Transverse colon (tissue), 4 donors: Measurements from ENCODE around the gene DOCK1. TPM values are rescaled to one million over a fixed set of nuclear protein-coding genes. Genes with fewer than 3 reads are reported as not detected.
"Not testable (repeated sequence)": the region's sequence is repeated elsewhere in the genome, so short reads cannot be mapped to it uniquely, and the experiment has no call there.

Experiments used
- DNase-seq: peaks from one replicate; pipeline ENCODE4 v3.0.0-alpha.2; 2019
- H3K27ac ChIP-seq, 4 donors: fragments of 200-600 bp; sonication (generic); 2 replicates each; pipeline ENCODE4 v1.5.1; 2016 to 2018; ENCODE audit warnings: inconsistent platforms in 4 of 4
- H3K27me3 ChIP-seq: fragments of 200-600 bp; sonication (generic); 2 replicates; pipeline ENCODE4 v1.5.1; 2017; ENCODE audit warnings: inconsistent platforms
- H3K36me3 ChIP-seq, 4 donors: fragments of 200-600 bp; sonication (generic); 2 replicates each; pipeline ENCODE4 v1.5.1; 2017 to 2019; ENCODE audit warnings: inconsistent platforms in 4 of 4
- H3K4me1 ChIP-seq, 4 donors: fragments of 200-600 bp; sonication (generic); 2 replicates each; pipeline ENCODE4 v1.5.1; 2017 to 2020; ENCODE audit warnings: inconsistent platforms in 4 of 4
- H3K4me3 ChIP-seq, 4 donors: fragments of 200-600 bp; sonication (generic); 1 replicate in 1 of 4; 2 replicates in 3 of 4; pipeline versions ENCODE4 v1.5.1 to v1.6.1; 2017 to 2019; ENCODE audit warnings: inconsistent platforms in 4 of 4
- H3K9me3 ChIP-seq, 2 donors: fragments of 200-600 bp; sonication (generic); 2 replicates each; pipeline ENCODE4 v1.5.1; 2017 to 2019; ENCODE audit warnings: inconsistent platforms in 2 of 2
- CTCF ChIP-seq, 5 experiments: fragments of 200-600 bp in 3 of 5; fragments of 450-650 bp in 2 of 5; sonication (generic) in 3 of 5; IDR thresholded peaks; 1 replicate in 2 of 5; 2 replicates in 3 of 5; pipeline ENCODE4 v1.5.1; 2016 to 2017; ENCODE audit warnings: antibody characterized with exemption in 5 of 5, inconsistent platforms in 3 of 5, mild to moderate bottlenecking in 2 of 5, moderate library complexity in 1 of 5
- EP300 ChIP-seq: sonication (generic); formaldehyde crosslinking; IDR thresholded peaks from one replicate; pipeline ENCODE4 v1.6.1; 2017; ENCODE audit warnings: antibody characterized with exemption, low read depth
- POLR2A ChIP-seq: fragments of 450-650 bp; IDR thresholded peaks from one replicate; pipeline ENCODE4 v1.6.1; 2016; ENCODE audit warnings: antibody characterized with exemption, mild to moderate bottlenecking, moderate library complexity
- POLR2AphosphoS5 ChIP-seq, 3 donors: sonication (generic); formaldehyde crosslinking; IDR thresholded peaks; one replicate each; pipeline ENCODE4 v1.6.1; 2016; ENCODE audit warnings: antibody characterized with exemption in 3 of 3
- WGBS, 2 donors: methylation state at CpG; one replicate each; pipeline ENCODE4 v1.1.5; 2018; ENCODE audit warnings: low coverage in 1 of 2; 5-methylcytosine and 5-hydroxymethylcytosine counted together
- in situ Hi-C, 4 donors: fragments of 200-750 bp; cut with MboI; loops; one replicate each; pipeline versions ENCODE4 v1.15.0 to v1.15.1; 2017; ENCODE audit warnings: low sequenced_read_pairs in 3 of 4, low pct_ligation_motif_present in 1 of 4, low pct_unique_long_range_greater_than_20kb in 1 of 4
- intact Hi-C: fragments of 100-400 bp; cut with DNase I; formaldehyde crosslinking; loops from one replicate; pipeline ENCODE4 v1.15.1; 2023; ENCODE audit warnings: low total_unique reads
- total RNA-seq, 4 donors: library from RNA; depleted of rRNA; stranded (reverse); fragments of >200 nt; gene quantifications; one replicate each; pipeline ENCODE4 v1.1.0, GENCODE V29; 2016

DOCK1 gene
- total RNA-seq, 4 donors from 2014 or later: 75.1 to 200 (median 92.5) TPM

- no peak for DNase-seq
- no peaks in the 10 kb centered on the region for H3K27me3 ChIP-seq
- no peaks in the 10 kb centered on the region for H3K4me1 ChIP-seq
- H3K36me3 ChIP-seq: no peaks in the 10 kb centered on the region
- intact Hi-C loops (no loop called here), in situ Hi-C loops (loop anchor here in 1 of 4 donors (10.0 kb wide), 1 partner anchor 224 kb away; the partner anchor contains the start of gene C10orf90)
- H3K4me3 ChIP-seq: no peak overlapping the region
- H3K27ac ChIP-seq: no peak overlapping the region
- peaks cover 3 to 6% of the 10 kb centered on the region in 2 donors for H3K9me3 ChIP-seq
- TF ChIP-seq POLR2AphosphoS5 (IDR thresholded peaks at IDR 0.05) (no peak), CTCF (IDR thresholded peaks at IDR 0.05) (no peak), POLR2A (no peak), EP300 (no peak)
Measured at GRCh38 chr10:126898460-126898859, 6.8 kb upstream of the DOCK1 start.

GRCh38 chr10:126899529-126899928 is 5.7 kb upstream of the DOCK1 start:
- H3K4me1 ChIP-seq, H3K36me3 ChIP-seq, DNase-seq, H3K27ac ChIP-seq, H3K4me3 ChIP-seq, H3K9me3 ChIP-seq, H3K27me3 ChIP-seq, intact Hi-C loops: not testable (repeated sequence)
- in situ Hi-C loops: loop anchor here in 1 of 4 donors (10.0 kb wide), 1 partner anchor 225 kb away; the partner anchor contains the start of gene C10orf90
- 93 to 100% methylated on average over 2 of the region's 2 CpGs for WGBS, 2 donors

GRCh38 chr10:126902157-126902556 is 3.1 kb upstream of the DOCK1 start:
- peaks cover 0 to 16% (median 14%) of the 10 kb centered on the region in 4 donors for H3K4me1 ChIP-seq
- intact Hi-C loops: loop anchor here (5.0 kb wide), 1 partner anchor 1195 kb away; no protein-coding TSS in a partner anchor
- no peak for TF ChIP-seq CTCF (IDR thresholded peaks at IDR 0.05)
- no peak for TF ChIP-seq EP300
- no peak for TF ChIP-seq POLR2AphosphoS5 (IDR thresholded peaks at IDR 0.05)
- no peak for TF ChIP-seq POLR2A
- 76 to 100% methylated on average over 1 to 3 of the region's 3 CpGs for WGBS, 2 donors
- H3K36me3 ChIP-seq: no peaks in the 10 kb centered on the region
- no peaks in the 10 kb centered on the region for H3K27me3 ChIP-seq
- DNase-seq: no peak
- in situ Hi-C loops: no loop called here
- peaks cover 3 to 6% of the 10 kb centered on the region in 2 donors for H3K9me3 ChIP-seq
- H3K27ac ChIP-seq: no peak overlapping the region
- no peak overlapping the region for H3K4me3 ChIP-seq

GRCh38 chr10:126903656-126904360 is 1.4 kb upstream of the DOCK1 start:
- 51 to 72% methylated on average over 5 to 12 of the region's 12 CpGs for WGBS, 2 donors
- intact Hi-C loops: loop anchor here (5.0 kb wide), 1 partner anchor 1197 kb away; no protein-coding TSS in a partner anchor
- H3K27me3 ChIP-seq: no peaks in the 10 kb centered on the region
- H3K27ac ChIP-seq: no peak overlapping the region
- in situ Hi-C loops: no loop called here
- no peaks in the 10 kb centered on the region for H3K36me3 ChIP-seq
- TF ChIP-seq CTCF (IDR thresholded peaks at IDR 0.05): no peak
- TF ChIP-seq POLR2AphosphoS5 (IDR thresholded peaks at IDR 0.05): no peak
- DNase-seq: no peak
- no peak overlapping the region for H3K4me3 ChIP-seq
- H3K4me1 ChIP-seq: peaks cover 0 to 16% (median 14%) of the 10 kb centered on the region in 4 donors
- H3K9me3 ChIP-seq: peaks cover 0 to 5% of the 10 kb centered on the region in 2 donors
